A549 (cell line): ENCODE measurements around the gene HOXB7.

ENCODE experiments used
- BHLHE40 ChIP-seq: IDR thresholded peaks from 2 replicates; pipeline ENCODE4 v1.6.1; 2012; ENCODE audit warnings: low read depth, low read length, inconsistent platforms
- CBX8 ChIP-seq: fragments of 200-600 bp; sonication (generic); IDR thresholded peaks from 2 replicates; pipeline ENCODE4 v1.6.1; 2016
- EP300 ChIP-seq, 2 experiments: fragments of >200 bp; sonication (Bioruptor Twin); formaldehyde crosslinking; IDR thresholded peaks; 2 replicates in 1 of 2; 3 replicates in 1 of 2; pipeline ENCODE4 v1.6.1; 2016 to 2017
- ESRRA ChIP-seq: fragments of 150-350 bp; IDR thresholded peaks from 2 replicates; pipeline ENCODE4 v1.6.1; 2014; ENCODE audit warnings: mild to moderate bottlenecking, low read length, borderline replicate concordance
- HOXA7 ChIP-seq: fragments of 250-450 bp; sonication (Bioruptor Pico); IDR thresholded peaks from 2 replicates; pipeline ENCODE4 v1.5.0; 2020; ENCODE audit warnings: mild to moderate bottlenecking, moderate library complexity
- JUNB ChIP-seq: fragments of >200 bp; sonication (Bioruptor Twin); formaldehyde crosslinking; IDR thresholded peaks from 2 replicates; pipeline ENCODE4 v1.6.1; 2016
- NPAS2 ChIP-seq: fragments of 250-450 bp; sonication (Bioruptor Pico); IDR thresholded peaks from 2 replicates; pipeline ENCODE4 v1.8.0; 2022; ENCODE audit warnings: mild to moderate bottlenecking, moderate library complexity, borderline replicate concordance
- POLR2A ChIP-seq: IDR thresholded peaks from 2 replicates; pipeline ENCODE4 v1.6.1; 2012; ENCODE audit warnings: mild to moderate bottlenecking, low read length
- RFX5 ChIP-seq: fragments of 450-650 bp; IDR thresholded peaks from 2 replicates; pipeline ENCODE4 v1.7.1; 2014; ENCODE audit warnings: antibody characterized with exemption, mild to moderate bottlenecking, moderate library complexity
- TF ChIP-seq, protein P1 (sequence below): fragments of >200 bp; sonication (Bioruptor Twin); formaldehyde crosslinking; IDR thresholded peaks from 3 replicates; pipeline ENCODE4 v1.5.1; 2016
- TF ChIP-seq, protein P2 (sequence below): IDR thresholded peaks from 2 replicates; pipeline ENCODE4 v1.6.1; 2012; ENCODE audit warnings: low read depth, borderline replicate concordance
- TF ChIP-seq, protein P3 (sequence below): fragments of 250-450 bp; sonication (Bioruptor Pico); IDR thresholded peaks from 2 replicates; pipeline ENCODE4 v1.5.0; 2021; ENCODE audit warnings: mild to moderate bottlenecking, moderate library complexity, borderline replicate concordance

DNA sequence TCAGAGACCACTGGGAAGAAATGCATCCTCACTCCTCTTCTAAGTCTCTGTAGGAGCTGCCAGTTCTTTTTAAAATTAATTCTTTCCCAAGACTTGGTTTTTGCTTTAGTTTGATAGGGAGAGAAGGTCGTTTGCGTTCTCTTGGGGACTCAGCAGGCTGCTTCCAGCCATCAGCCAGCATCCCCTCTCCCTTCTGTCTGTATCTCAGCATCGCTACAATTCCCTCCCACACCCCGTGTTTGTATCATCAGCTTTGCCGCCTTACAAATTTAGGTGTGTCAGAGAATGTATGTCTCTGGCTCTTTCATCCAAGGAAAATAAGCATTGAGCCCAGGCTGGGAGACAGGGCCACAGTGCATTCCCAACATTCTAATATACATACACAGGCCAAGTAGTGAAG is 11.5 kb downstream of the HOXB7 start:
- TF ChIP-seq, protein P1, sequence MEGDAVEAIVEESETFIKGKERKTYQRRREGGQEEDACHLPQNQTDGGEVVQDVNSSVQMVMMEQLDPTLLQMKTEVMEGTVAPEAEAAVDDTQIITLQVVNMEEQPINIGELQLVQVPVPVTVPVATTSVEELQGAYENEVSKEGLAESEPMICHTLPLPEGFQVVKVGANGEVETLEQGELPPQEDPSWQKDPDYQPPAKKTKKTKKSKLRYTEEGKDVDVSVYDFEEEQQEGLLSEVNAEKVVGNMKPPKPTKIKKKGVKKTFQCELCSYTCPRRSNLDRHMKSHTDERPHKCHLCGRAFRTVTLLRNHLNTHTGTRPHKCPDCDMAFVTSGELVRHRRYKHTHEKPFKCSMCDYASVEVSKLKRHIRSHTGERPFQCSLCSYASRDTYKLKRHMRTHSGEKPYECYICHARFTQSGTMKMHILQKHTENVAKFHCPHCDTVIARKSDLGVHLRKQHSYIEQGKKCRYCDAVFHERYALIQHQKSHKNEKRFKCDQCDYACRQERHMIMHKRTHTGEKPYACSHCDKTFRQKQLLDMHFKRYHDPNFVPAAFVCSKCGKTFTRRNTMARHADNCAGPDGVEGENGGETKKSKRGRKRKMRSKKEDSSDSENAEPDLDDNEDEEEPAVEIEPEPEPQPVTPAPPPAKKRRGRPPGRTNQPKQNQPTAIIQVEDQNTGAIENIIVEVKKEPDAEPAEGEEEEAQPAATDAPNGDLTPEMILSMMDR: no peak
- TF ChIP-seq EP300 (IDR thresholded peaks at IDR 0.05) (no peak), POLR2A (no peak), ESRRA (no peak), NPAS2 (CRISPR knock-in tag) (no peak), HOXA7 (CRISPR knock-in tag) (no peak), CBX8 (no peak), JUNB (no peak), RFX5 (no peak), BHLHE40 (no peak)
- TF ChIP-seq, protein P2, sequence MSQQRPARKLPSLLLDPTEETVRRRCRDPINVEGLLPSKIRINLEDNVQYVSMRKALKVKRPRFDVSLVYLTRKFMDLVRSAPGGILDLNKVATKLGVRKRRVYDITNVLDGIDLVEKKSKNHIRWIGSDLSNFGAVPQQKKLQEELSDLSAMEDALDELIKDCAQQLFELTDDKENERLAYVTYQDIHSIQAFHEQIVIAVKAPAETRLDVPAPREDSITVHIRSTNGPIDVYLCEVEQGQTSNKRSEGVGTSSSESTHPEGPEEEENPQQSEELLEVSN: no peak
- TF ChIP-seq, protein P3, sequence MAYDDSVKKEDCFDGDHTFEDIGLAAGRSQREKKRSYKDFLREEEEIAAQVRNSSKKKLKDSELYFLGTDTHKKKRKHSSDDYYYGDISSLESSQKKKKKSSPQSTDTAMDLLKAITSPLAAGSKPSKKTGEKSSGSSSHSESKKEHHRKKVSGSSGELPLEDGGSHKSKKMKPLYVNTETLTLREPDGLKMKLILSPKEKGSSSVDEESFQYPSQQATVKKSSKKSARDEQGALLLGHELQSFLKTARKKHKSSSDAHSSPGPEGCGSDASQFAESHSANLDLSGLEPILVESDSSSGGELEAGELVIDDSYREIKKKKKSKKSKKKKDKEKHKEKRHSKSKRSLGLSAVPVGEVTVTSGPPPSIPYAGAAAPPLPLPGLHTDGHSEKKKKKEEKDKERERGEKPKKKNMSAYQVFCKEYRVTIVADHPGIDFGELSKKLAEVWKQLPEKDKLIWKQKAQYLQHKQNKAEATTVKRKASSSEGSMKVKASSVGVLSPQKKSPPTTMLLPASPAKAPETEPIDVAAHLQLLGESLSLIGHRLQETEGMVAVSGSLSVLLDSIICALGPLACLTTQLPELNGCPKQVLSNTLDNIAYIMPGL (CRISPR knock-in tag): no peak
